Prostate gland (tissue), 2 donors: ENCODE data around the gene PDLIM1.

ENCODE experiments used
- CTCF ChIP-seq, 4 experiments: fragments of 200-600 bp in 2 of 4; fragments of 450-650 bp in 2 of 4; sonication (generic) in 2 of 4; IDR thresholded peaks; 1 replicate in 3 of 4; 2 replicates in 1 of 4; pipeline ENCODE4 v1.5.1; 2016 to 2019; ENCODE audit warnings: antibody characterized with exemption in 4 of 4, mild to moderate bottlenecking in 2 of 4, moderate library complexity in 2 of 4
- POLR2A ChIP-seq: fragments of 450-650 bp; IDR thresholded peaks from one replicate; pipeline ENCODE4 v1.6.1; 2016; ENCODE audit warnings: antibody characterized with exemption, mild to moderate bottlenecking

GRCh38 chr10:95304463-95304862 is 13.7 kb upstream of the PDLIM1 start:
- TF ChIP-seq CTCF (IDR thresholded peaks at IDR 0.05) (no peak), POLR2A (no peak)
